ENCODE measurements around the gene SPRR1B. TPM values are rescaled to one million over a fixed set of nuclear protein-coding genes. Genes with fewer than 3 reads are reported as not detected.

SPRR1B gene
- total RNA-seq, 1 experiment from 2014 or later, result not detected

GRCh38 chr1:153023109-153023508 lies 7.9 kb upstream of the SPRR1B start:
- peaks cover 7% of the 10 kb centered on the region for H3K27me3 Mint-ChIP-seq (ENCODE audit: insufficient read depth, unreplicated experiment)
- H3K27ac Mint-ChIP-seq (ENCODE audit: unreplicated experiment), result no peak overlapping the region
- CTCF ChIA-PET, result no interaction called here

GRCh38 chr1:153024413-153024812 lies 6.6 kb upstream of the SPRR1B start:
- no TSS peak for BruUV-seq (replicated peaks)
- no peak for TF ChIP-seq CTCF (IDR thresholded peaks at IDR 0.05; ENCODE audit: insufficient read depth in 1 of 2, low read depth in 1 of 2, low read length in 1 of 2, severe bottlenecking in 1 of 2, unreplicated experiment in 1 of 2)
- POLR2A ChIA-PET, result no interaction called here

More at GRCh38 chr1:153023109-153023508, 7.9 kb upstream of the SPRR1B start:
- Mint-ChIP-seq H3K4me1 (ENCODE audit: low read depth, unreplicated experiment) (no peaks in the 10 kb centered on the region), H3K9me3 (ENCODE audit: unreplicated experiment) (no peaks in the 10 kb centered on the region), H3K36me3 (ENCODE audit: insufficient read depth, unreplicated experiment) (no peaks in the 10 kb centered on the region), H3K4me3 (ENCODE audit: unreplicated experiment) (no peak overlapping the region)
- Histone ChIP-seq H3K4me3 (ENCODE audit: low read depth, low read length) (no peak overlapping the region), H3K9me3 (no peaks in the 10 kb centered on the region), H3K36me3 (ENCODE audit: control insufficient read depth, insufficient read depth, low read length) (no peaks in the 10 kb centered on the region), H3K27me3 (replicated peaks; ENCODE audit: control insufficient read depth, insufficient read depth, low read length) (no peaks in the 10 kb centered on the region), H3K4me1 (no peaks in the 10 kb centered on the region)
- intact Hi-C loops (cut with micrococcal nuclease; ENCODE audit: unreplicated experiment), result no loop called here
- DNase-seq, result no peak
- POLR2A ChIA-PET, result no interaction called here
- TF ChIP-seq CTCF (IDR thresholded peaks at IDR 0.05; ENCODE audit: insufficient read depth in 1 of 2, low read depth in 1 of 2, low read length in 1 of 2, severe bottlenecking in 1 of 2, unreplicated experiment in 1 of 2), result no peak
- no TSS peak for BruUV-seq (replicated peaks)

GRCh38 chr1:153025797-153026196 lies 5.2 kb upstream of the SPRR1B start:
- Histone ChIP-seq H3K9me3 (no peaks in the 10 kb centered on the region), H3K27me3 (replicated peaks; ENCODE audit: control insufficient read depth, insufficient read depth, low read length) (no peaks in the 10 kb centered on the region), H3K36me3 (ENCODE audit: control insufficient read depth, insufficient read depth, low read length) (no peaks in the 10 kb centered on the region), H3K4me3 (ENCODE audit: low read depth, low read length) (no peak overlapping the region), H3K4me1 (no peaks in the 10 kb centered on the region)
- CTCF ChIA-PET, result no interaction called here
- no TSS peak for BruUV-seq (replicated peaks)
- H3K4me3 Mint-ChIP-seq (ENCODE audit: unreplicated experiment), result no peak overlapping the region
- H3K36me3 Mint-ChIP-seq (ENCODE audit: insufficient read depth, unreplicated experiment), result no peaks in the 10 kb centered on the region
- H3K27ac Mint-ChIP-seq (ENCODE audit: unreplicated experiment), result no peak overlapping the region
- intact Hi-C loops (cut with micrococcal nuclease; ENCODE audit: unreplicated experiment), result no loop called here
- H3K9me3 Mint-ChIP-seq (ENCODE audit: unreplicated experiment), result no peaks in the 10 kb centered on the region
- H3K27me3 Mint-ChIP-seq (ENCODE audit: insufficient read depth, unreplicated experiment), result peaks cover 3% of the 10 kb centered on the region
- TF ChIP-seq CTCF (IDR thresholded peaks at IDR 0.05; ENCODE audit: insufficient read depth in 1 of 2, low read depth in 1 of 2, low read length in 1 of 2, severe bottlenecking in 1 of 2, unreplicated experiment in 1 of 2), result no peak
- POLR2A ChIA-PET, result no interaction called here
- DNase-seq, result no peak
- no peaks in the 10 kb centered on the region for H3K4me1 Mint-ChIP-seq (ENCODE audit: low read depth, unreplicated experiment)

More at GRCh38 chr1:153024413-153024812, 6.6 kb upstream of the SPRR1B start:
- Mint-ChIP-seq H3K27ac (ENCODE audit: unreplicated experiment) (no peak overlapping the region), H3K27me3 (ENCODE audit: insufficient read depth, unreplicated experiment) (peaks cover 7% of the 10 kb centered on the region), H3K36me3 (ENCODE audit: insufficient read depth, unreplicated experiment) (no peaks in the 10 kb centered on the region), H3K9me3 (ENCODE audit: unreplicated experiment) (no peaks in the 10 kb centered on the region), H3K4me1 (ENCODE audit: low read depth, unreplicated experiment) (no peaks in the 10 kb centered on the region), H3K4me3 (ENCODE audit: unreplicated experiment) (no peak overlapping the region)
- Histone ChIP-seq H3K4me1 (no peaks in the 10 kb centered on the region), H3K4me3 (ENCODE audit: low read depth, low read length) (no peak overlapping the region), H3K27me3 (replicated peaks; ENCODE audit: control insufficient read depth, insufficient read depth, low read length) (no peaks in the 10 kb centered on the region), H3K9me3 (no peaks in the 10 kb centered on the region), H3K36me3 (ENCODE audit: control insufficient read depth, insufficient read depth, low read length) (no peaks in the 10 kb centered on the region)
- no peak for DNase-seq
- CTCF ChIA-PET, result no interaction called here
- intact Hi-C loops (cut with micrococcal nuclease; ENCODE audit: unreplicated experiment), result no loop called here

All from Caco-2 (cell line).